HepG2 (cell line): ENCODE measurements around the gene MAD2L2. TPM values are rescaled to one million over a fixed set of nuclear protein-coding genes. Genes with fewer than 3 reads are reported as not detected.

Experiments
- ATAC-seq: fragments of 200-7000 bp; cut with Tn5 transposase; 3 replicates; pipeline ENCODE4 v1.9.1; 2020; ENCODE audit warnings: mild to moderate bottlenecking, moderate library complexity
- BruUV-seq: library from RNA; stranded (reverse); fragments of 400-500 nt; replicated peaks from 2 replicates; lab custom pipeline; 2021; lab: Mats Ljungman, UMichigan
- CTCF ChIA-PET: fragments of 300-600 bp; formaldehyde crosslinking; extraction: SDS; loops from one replicate; lab custom pipeline; 2021; ENCODE audit warnings: low total read pairs, inconsistent platforms, low intra/inter-chr PET ratio; lab: Yijun Ruan, JAX
- POLR2A ChIA-PET: fragments of 350-600 bp; sonication (Branson Sonifier 250); formaldehyde crosslinking; loops from one replicate; lab custom pipeline; 2020; ENCODE audit warnings: antibody characterized with exemption, inconsistent platforms; lab: Yijun Ruan, JAX
- DNase-seq: peaks from one replicate; pipeline ENCODE4 v3.0.0-alpha.2; 2015; ENCODE audit warnings: low spot score
- FAIRE-seq: peaks from 3 replicates; lab custom pipeline; 2011; peaks lifted over from hg19 to GRCh38; lab: Jason Lieb, UNC
- H2AFZ ChIP-seq: one replicate; pipeline ENCODE4 v1.6.1; 2011; ENCODE audit warnings: low read length, inconsistent platforms
- H3K27ac ChIP-seq: fragments of 300-600 bp; 3 replicates; pipeline ENCODE4 v1.8.0; 2011; ENCODE audit warnings: mixed run types, mild to moderate bottlenecking, mixed read lengths, low read length, inconsistent platforms; ENCODE audit not compliant: insufficient read depth; ENCODE audit errors: extremely low read length
- H3K27me3 ChIP-seq, 2 experiments: fragments of 200-600 bp in 1 of 2; 2 replicates in 1 of 2; 3 replicates in 1 of 2; pipeline versions ENCODE4 v1.6.0 to v1.8.0; 2011; ENCODE audit warnings: low read length in 2 of 2, mild to moderate bottlenecking in 2 of 2, moderate library complexity in 2 of 2, inconsistent platforms in 1 of 2; ENCODE audit not compliant: insufficient read depth in 2 of 2, control insufficient read depth in 1 of 2
- H3K36me3 ChIP-seq, 2 experiments: fragments of 200-600 bp in 1 of 2; replicated peaks in 1 of 2; 2 replicates in 1 of 2; 3 replicates in 1 of 2; pipeline versions ENCODE4 v1.5.1 to v1.8.0; 2011; ENCODE audit warnings: low read length in 2 of 2, inconsistent platforms in 1 of 2; ENCODE audit not compliant: insufficient read depth in 2 of 2, control insufficient read depth in 1 of 2
- H3K4me1 ChIP-seq: 2 replicates; pipeline ENCODE4 v1.5.1; 2012; ENCODE audit warnings: low read length, inconsistent platforms; ENCODE audit not compliant: insufficient read depth
- H3K4me2 ChIP-seq: 2 replicates; pipeline ENCODE4 v1.6.0; 2011; ENCODE audit warnings: low read depth, low read length, inconsistent platforms
- H3K4me3 ChIP-seq, 3 experiments: fragments of 200-600 bp in 1 of 3; sonication (generic), shearing (Covaris generic) in 1 of 3; replicated peaks in 1 of 3; 2 replicates each; pipeline ENCODE4 v1.5.1; 2011 to 2016; ENCODE audit warnings: low read length in 3 of 3, inconsistent platforms in 2 of 3, low read depth in 2 of 3, mild to moderate bottlenecking in 2 of 3, control low read depth in 1 of 3, mixed read lengths in 1 of 3; ENCODE audit not compliant: insufficient read depth in 1 of 3
- H3K79me2 ChIP-seq: one replicate; pipeline ENCODE4 v1.6.1; 2011; ENCODE audit warnings: low read length, inconsistent platforms; ENCODE audit not compliant: insufficient read depth
- H3K9ac ChIP-seq: 2 replicates; pipeline ENCODE4 v1.6.0; 2011; ENCODE audit warnings: mild to moderate bottlenecking, low read depth, low read length, inconsistent platforms; ENCODE audit not compliant: insufficient read depth
- H3K9me3 ChIP-seq: 2 replicates; pipeline ENCODE4 v1.5.1; 2012; ENCODE audit warnings: mild to moderate bottlenecking, low read length
- H4K20me1 ChIP-seq: 2 replicates; pipeline ENCODE4 v1.6.0; 2011; ENCODE audit warnings: inconsistent platforms, mild to moderate bottlenecking, low read length, moderate library complexity; ENCODE audit not compliant: insufficient read depth
- CCDC6 ChIP-seq: sonication (generic); formaldehyde crosslinking; IDR thresholded peaks from 2 replicates; pipeline ENCODE4 v1.8.1; 2022; ENCODE audit warnings: mild to moderate bottlenecking, missing genetic modification reagents, moderate library complexity
- ETS1 ChIP-seq: sonication (generic); formaldehyde crosslinking; IDR thresholded peaks from 2 replicates; pipeline ENCODE4 v1.4.0; 2020; ENCODE audit warnings: missing genetic modification reagents
- HDAC1 ChIP-seq: sonication (generic); formaldehyde crosslinking; IDR thresholded peaks from 2 replicates; pipeline ENCODE4 v1.5.1; 2020; ENCODE audit warnings: mild to moderate bottlenecking, missing genetic modification reagents
- MAX ChIP-seq: IDR thresholded peaks from 2 replicates; pipeline ENCODE4 v1.6.1; 2012; ENCODE audit warnings: inconsistent platforms
- PAXIP1 ChIP-seq: sonication (generic); formaldehyde crosslinking; conservative IDR thresholded peaks from 2 replicates; pipeline ENCODE4 v1.4.0; 2020; ENCODE audit warnings: mild to moderate bottlenecking, missing genetic modification reagents, moderate library complexity
- SALL1 ChIP-seq: sonication (generic); formaldehyde crosslinking; IDR thresholded peaks from 2 replicates; pipeline ENCODE4 v1.8.0; 2022; ENCODE audit warnings: mild to moderate bottlenecking, missing genetic modification reagents
- SAP130 ChIP-seq: IDR thresholded peaks from 2 replicates; pipeline ENCODE4 v1.6.1; 2016; ENCODE audit warnings: low read depth
- SMAD3 ChIP-seq: sonication (generic); formaldehyde crosslinking; IDR thresholded peaks from 2 replicates; pipeline ENCODE4 v1.4.0; 2020; ENCODE audit warnings: missing genetic modification reagents
- SMC3 ChIP-seq: IDR thresholded peaks from 2 replicates; pipeline ENCODE4 v1.6.1; 2011; ENCODE audit warnings: low read length, improper control_type of control experiment
- ZFP37 ChIP-seq: sonication (generic); formaldehyde crosslinking; IDR thresholded peaks from 2 replicates; pipeline ENCODE4 v1.4.0; 2020; ENCODE audit warnings: missing genetic modification reagents, borderline replicate concordance
- ZNF101 ChIP-seq: sonication (generic); formaldehyde crosslinking; IDR thresholded peaks from 2 replicates; pipeline ENCODE4 v1.4.0; 2020; ENCODE audit warnings: mild to moderate bottlenecking, low read depth, missing genetic modification reagents, borderline replicate concordance
- ZNF235 ChIP-seq: sonication (generic); formaldehyde crosslinking; IDR thresholded peaks from 2 replicates; pipeline ENCODE4 v1.8.1; 2023; ENCODE audit warnings: mild to moderate bottlenecking, missing genetic modification reagents, borderline replicate concordance
- ZNF274 ChIP-seq: sonication (generic); formaldehyde crosslinking; IDR thresholded peaks from 2 replicates; pipeline ENCODE4 v1.5.1; 2020; ENCODE audit warnings: mild to moderate bottlenecking, missing genetic modification reagents
- ZNF343 ChIP-seq: sonication (generic); formaldehyde crosslinking; IDR thresholded peaks from 2 replicates; pipeline ENCODE4 v1.4.0; 2020; ENCODE audit warnings: mild to moderate bottlenecking, missing genetic modification reagents
- ZNF784 ChIP-seq: sonication (generic); formaldehyde crosslinking; IDR thresholded peaks from 2 replicates; pipeline ENCODE4 v1.5.1; 2020; ENCODE audit warnings: missing genetic modification reagents, mild to moderate bottlenecking, borderline replicate concordance
- ZNF839 ChIP-seq: sonication (generic); formaldehyde crosslinking; IDR thresholded peaks from 2 replicates; pipeline ENCODE4 v1.4.0; 2020; ENCODE audit warnings: missing genetic modification reagents, mild to moderate bottlenecking, borderline replicate concordance
- WGBS: methylation state at CpG from one replicate; pipeline ENCODE4 v1.1.6; 2017; ENCODE audit warnings: low lambda C conversion rate; 5-methylcytosine and 5-hydroxymethylcytosine counted together
- in situ Hi-C: cut with HindIII; loops from 2 replicates; pipeline ENCODE4 v1.10.0; 2017; ENCODE audit warnings: low pct_unique_long_range_greater_than_20kb; ENCODE audit not compliant: extremely low pct_ligation_motif_present
- intact Hi-C: fragments of 100-400 bp; cut with micrococcal nuclease; formaldehyde crosslinking; loops from one replicate; pipeline ENCODE4 v1.10.0; 2022; ENCODE audit not compliant: unreplicated experiment
- polyA plus RNA-seq, 8 experiments: library from polyadenylated mRNA; depleted of rRNA in 3 of 8; stranded (reverse) in 7 of 8; unstranded in 1 of 8; fragments of >200 nt; fragmentation: Illumina TruSeq in 4 of 8; extraction: Trizol in 4 of 8; gene quantifications; 2 replicates each; pipeline versions ENCODE4 v1.2.1 to v1.2.3, GENCODE V29; 2011 to 2016; ENCODE audit warnings: low read depth in 4 of 8, missing spikeins in 1 of 8, mixed read lengths in 1 of 8; ENCODE audit not compliant: insufficient read depth in 1 of 8
- total RNA-seq, 5 experiments: library from RNA; depleted of rRNA; stranded (reverse); fragments of >200 nt; fragmentation: Illumina TruSeq; extraction: Trizol; gene quantifications; 2 replicates each; pipeline ENCODE4 v1.2.3, GENCODE V29; 2016; ENCODE audit warnings: low read depth in 1 of 5

MAD2L2 gene
- total and polyA plus RNA-seq, 2 of the 13 experiments (the other 11 are each of a cell fraction or from before 2014, with no cell fraction given), result 51.8 to 53.8 TPM

GRCh38 chr1:11719313-11720032, 38.5 kb upstream of the MAD2L2 start:
- in situ Hi-C loops, result loop anchor here (5.0 to 10.0 kb wide), 2 partner anchors 57 to 245 kb away; partner anchors contain the start of genes DISP3 and FBXO6
- ChIA-PET POLR2A (interaction anchor here (1.5 to 2.1 kb wide), 5 partner anchors 12 to 66 kb away, joined by 4 to 9 read pairs (median 7); partner anchors contain the start of genes AGTRAP and FBXO6), CTCF (interaction anchor here (0.7 to 1.8 kb wide), 4 partner anchors 55 to 241 kb away, joined by 3 to 15 read pairs (median 6); partner anchors contain the start of genes DISP3 and FBXO6)
- Histone ChIP-seq H3K79me2 (no peaks in the 10 kb centered on the region), H4K20me1 (no peaks in the 10 kb centered on the region), H3K4me1 (peaks cover 11% of the 10 kb centered on the region), H3K27me3 (peaks cover 6 to 40% of the 10 kb centered on the region in 2 experiments; a peak in 4 of 5 replicates), H3K9ac (no peak overlapping the region), H3K9me3 (no peaks in the 10 kb centered on the region), H3K4me3 (peak overlapping the region; percentile 44 to 72 (median 46); a peak in 5 of 6 replicates), H3K36me3 (no peaks in the 10 kb centered on the region), H3K4me2 (peak overlapping the region; percentile 95), H3K27ac (no peak overlapping the region), H2AFZ (no peak overlapping the region)
- BruUV-seq, result no TSS peak
- intact Hi-C loops, result loop anchor here (1.0 to 5.0 kb wide), 2 partner anchors 55 to 67 kb away; partner anchors contain the start of genes FBXO2, FBXO44 and FBXO6
- ATAC-seq (peak; percentile 68), FAIRE-seq (peak; percentile 80), DNase-seq (no peak)
- 10% methylated on average over 42 of the region's 44 CpGs for WGBS
- TF ChIP-seq CCDC6 (peak; percentile 30; the same call in 1 of the 2 replicates), PAXIP1 (CRISPR knock-in tag) (0 out of 2 replicates have a peak, but pooled peaks have one; percentile 19), ZNF839 (CRISPR knock-in tag) (no peak), SAP130 (CRISPR knock-in tag) (0 out of 2 replicates have a peak, but pooled peaks have one; percentile 24), ZNF784 (no peak), ZNF274 (0 out of 2 replicates have a peak, but pooled peaks have one; percentile 34), HDAC1 (CRISPR knock-in tag) (peak; percentile 56; the same call in 1 of the 2 replicates), ETS1 (no peak), SMC3 (peak; percentile 61), SALL1 (CRISPR knock-in tag) (peak; percentile 28; the same call in 1 of the 2 replicates), ZNF101 (CRISPR knock-in tag) (no peak), ZNF343 (0 out of 2 replicates have a peak, but pooled peaks have one; percentile 32), ZNF235 (0 out of 2 replicates have a peak, but pooled peaks have one; percentile 62), SMAD3 (CRISPR knock-in tag) (no peak), MAX (peak; percentile 52; the same call in 1 of the 2 replicates), ZFP37 (no peak)
